ENCODE measurements around the gene C19orf73. TPM values are rescaled to one million over a fixed set of nuclear protein-coding genes. Genes with fewer than 3 reads are reported as not detected.
A peak's percentile ranks its signal among the peaks of the same experiment; 100 is the strongest.

Gene C19orf73
- 2.2 TPM for total RNA-seq (2021; ENCODE audit: unreplicated experiment)
- polyA plus RNA-seq (2012), result 2.4 and 2.5 TPM in 2 replicates
- Bru-seq, nascent RNA, result percentile 40 among the genes with signal in this experiment
- BruChase-seq, experiment 1, labeled RNA remaining after a 6-hour chase, result not detected
- BruChase-seq, experiment 2, labeled RNA remaining after a 2-hour chase, result not detected
- long read RNA-seq, transcript C19orf73-201 (1 exons, 744 nt), result major isoform, 6 of 6 reads
- long read RNA-seq, partial matches to known transcripts, result 0 of 6 reads
- long read RNA-seq, other reads (novel, unspliced or antisense), result 0 of 6 reads

GRCh38 chr19:49118565-49119410 lies at the start of gene C19orf73:
Gene C19orf73 (minus strand): TSS chr19:49119143. CDS start chr19:49119022, 121 bp downstream.
- ChIA-PET RAD21 (ENCODE audit: low non-redundant PET in 1 of 2, low total read pairs in 2 of 2, uncharacterized antibody in 2 of 2, unreplicated experiment in 2 of 2) (no interaction called here), POLR2A (interaction anchor here (1.5 kb wide), 1 partner anchor 9 kb away, joined by 3 read pairs; no protein-coding TSS in a partner anchor), CTCF (interaction anchor here (1.7 to 2.2 kb wide), 2 partner anchors 12 to 21 kb away, joined by 6 to 8 read pairs; no protein-coding TSS in a partner anchor)
- H3K36me3 ChIP-seq (ENCODE audit: control insufficient read depth in 1 of 2, insufficient read depth in 2 of 2, low read length in 2 of 2), result no peaks in the 10 kb centered on the region
- no peaks in the 10 kb centered on the region for H3K9me2 ChIP-seq (ENCODE audit: insufficient read depth)
- DNase-seq (ENCODE audit: low read depth, low spot score) (peak; percentile 84), ATAC-seq (peak; percentile 81)
- peak within 1 kb of the TSS; percentile 99 for H3K4me2 ChIP-seq (ENCODE audit: low read length)
- no peak within 1 kb of the TSS for H2AFZ ChIP-seq (ENCODE audit: low read depth, low read length, poor library complexity, severe bottlenecking)
- no TSS peak for BruUV-seq (replicated peaks)
- peak within 1 kb of the TSS; percentile 59 to 66 for H3K4me3 ChIP-seq (replicated peaks in 1 of 2; ENCODE audit: low read depth in 1 of 2, low read length in 2 of 2)
- no peaks in the 10 kb centered on the region for H3K27me3 ChIP-seq (ENCODE audit: insufficient read depth, low read length)
- peak within 1 kb of the TSS; percentile 97 for H3K27ac ChIP-seq (ENCODE audit: low read depth, low read length)
- no peaks in the 10 kb centered on the region for H3K9me3 ChIP-seq (ENCODE audit: control insufficient read depth in 1 of 2, insufficient read depth in 1 of 2, low read depth in 1 of 2, low read length in 2 of 2)
- peak within 1 kb of the TSS; percentile 76 for H3K9ac ChIP-seq (ENCODE audit: low read length)
- peaks cover 18 to 37% of the 10 kb centered on the region in 2 experiments for H3K4me1 ChIP-seq (ENCODE audit: control insufficient read depth in 1 of 2, insufficient read depth in 2 of 2, low read length in 2 of 2)
- H4K20me1 ChIP-seq (ENCODE audit: insufficient read depth), result no peaks in the 10 kb centered on the region
- no peaks in the 10 kb centered on the region for H3K79me2 ChIP-seq (ENCODE audit: insufficient read depth, low read length)
- TF ChIP-seq ZFX (IDR thresholded peaks at IDR 0.05) (peak; percentile 30; the same call in 1 of the 2 replicates), SP1 (IDR thresholded peaks at IDR 0.05; ENCODE audit: low read depth) (peak; percentile 77), EGR1 (IDR thresholded peaks at IDR 0.05; ENCODE audit: low read depth) (peak; percentile 96), TCF7L2 (IDR thresholded peaks at IDR 0.05; ENCODE audit: borderline replicate concordance, extremely low read depth, insufficient read depth, insufficient read length) (peak; percentile 37), CBX3 (IDR thresholded peaks at IDR 0.05; ENCODE audit: low read depth) (no peak), POLR2AphosphoS5 (IDR thresholded peaks at IDR 0.05; ENCODE audit: low read depth, low read length) (peak; percentile 81), EZH2phosphoT487 (IDR thresholded peaks at IDR 0.05; ENCODE audit: borderline replicate concordance) (no peak), MAX (IDR thresholded peaks at IDR 0.05) (peak; percentile 97), POLR2A (IDR thresholded peaks at IDR 0.05; ENCODE audit: borderline replicate concordance, extremely low read depth, insufficient read depth, insufficient read length) (peak; percentile 87)
- intact Hi-C loops (cut with micrococcal nuclease), result loop anchor here (1.0 kb wide), 1 partner anchor 33 kb away; no protein-coding TSS in a partner anchor
